Measurements from ENCODE around the gene MESP1. TPM values are rescaled to one million over a fixed set of nuclear protein-coding genes. Genes with fewer than 3 reads are reported as not detected.

Gene MESP1
- total RNA-seq = 1 to 10 TPM in 5 of 6 donors, under 1 TPM in 1; 0.49 to 3.5 (median 1.7) TPM

- Histone ChIP-seq H3K4me1 (peaks cover 13 to 25% (median 14%) of the 10 kb centered on the region in 4 donors), H3K4me3 (peak within 1 kb of the TSS; percentile 26 to 81 (median 66)), H3K27me3 (peaks cover 0 to 6% (median 0%) of the 10 kb centered on the region in 4 donors), H3K27ac (peak within 1 kb of the TSS in 3 of 4 donors; percentile 23 to 79 (median 46)), H3K36me3 (no peaks in the 10 kb centered on the region), H3K9me3 (no peaks in the 10 kb centered on the region)
- TF ChIP-seq POLR2AphosphoS5 (IDR thresholded peaks at IDR 0.05) (peak in 1 of 2 donors; percentile 58), EP300 (IDR thresholded peaks at IDR 0.05) (no peak), CTCF (IDR thresholded peaks at IDR 0.05) (peak; percentile 72 to 99 (median 95)), POLR2A (IDR thresholded peaks at IDR 0.05) (peak in 1 of 4 donors; percentile 77)
- peak; percentile 92 to 97 for ATAC-seq (ENCODE audit: low FRiP score in 2 of 2)
- 0 to 10% methylated on average over 3 to 24 of the region's 114 CpGs for WGBS, 2 donors
- peak; percentile 95 to 99 for DNase-seq
These were observed at the start of gene MESP1 for GRCh38 chr15:89750560-89751542. Gene MESP1, minus strand, starts transcription at chr15:89751249. Its CDS starts 18 bp downstream, at chr15:89751231.

GRCh38 chr15:89799918-89800498, 49.0 kb upstream of the MESP1 start:
- 76 to 92% methylated on average over 2 of the region's 2 CpGs for WGBS, 2 donors
- H3K4me3 ChIP-seq = no peak overlapping the region
- no peaks in the 10 kb centered on the region for H3K27me3 ChIP-seq
- DNase-seq (no peak), ATAC-seq (ENCODE audit: low FRiP score in 2 of 2) (no peak)
- TF ChIP-seq EP300 (IDR thresholded peaks at IDR 0.05) (no peak), POLR2AphosphoS5 (IDR thresholded peaks at IDR 0.05) (no peak), POLR2A (IDR thresholded peaks at IDR 0.05) (no peak)
- H3K4me1 ChIP-seq = peaks cover 0 to 3% (median 1%) of the 10 kb centered on the region in 4 donors
- H3K9me3 ChIP-seq = no peaks in the 10 kb centered on the region
- no peak overlapping the region for H3K27ac ChIP-seq
- peaks cover 0 to 20% (median 2%) of the 10 kb centered on the region in 4 donors for H3K36me3 ChIP-seq

GRCh38 chr15:89799011-89799911, 48.2 kb upstream of the MESP1 start:
- H3K27me3 ChIP-seq = no peaks in the 10 kb centered on the region
- H3K9me3 ChIP-seq = no peaks in the 10 kb centered on the region
- peaks cover 0 to 17% (median 2%) of the 10 kb centered on the region in 4 donors for H3K36me3 ChIP-seq
- no peak overlapping the region for H3K4me3 ChIP-seq
- no peak for ATAC-seq (ENCODE audit: low FRiP score in 2 of 2)
- H3K27ac ChIP-seq = no peak overlapping the region
- whole genome bisulfite sequencing, 2 donors = 84 to 86% methylated on average over 5 to 17 of the region's 20 CpGs
- peak in 1 of 2 donors; percentile 52 for DNase-seq
- no peak for TF ChIP-seq POLR2AphosphoS5 (IDR thresholded peaks at IDR 0.05)
- no peak for TF ChIP-seq CTCF (IDR thresholded peaks at IDR 0.05)
- no peak for TF ChIP-seq POLR2A (IDR thresholded peaks at IDR 0.05)
- TF ChIP-seq EP300 (IDR thresholded peaks at IDR 0.05) = no peak
- H3K4me1 ChIP-seq = peaks cover 0 to 9% (median 3%) of the 10 kb centered on the region in 4 donors

- H3K27me3 ChIP-seq = no peaks in the 10 kb centered on the region
- H3K4me3 ChIP-seq = no peak overlapping the region
- peaks cover 0 to 9% (median 3%) of the 10 kb centered on the region in 4 donors for H3K4me1 ChIP-seq
- H3K27ac ChIP-seq = no peak overlapping the region
- 90 to 91% methylated on average over 3 to 4 of the region's 4 CpGs for WGBS, 2 donors
- no peak for TF ChIP-seq EP300 (IDR thresholded peaks at IDR 0.05)
- TF ChIP-seq POLR2A (IDR thresholded peaks at IDR 0.05) = no peak
- TF ChIP-seq POLR2AphosphoS5 (IDR thresholded peaks at IDR 0.05) = no peak
- TF ChIP-seq CTCF (IDR thresholded peaks at IDR 0.05) = no peak
- peaks cover 0 to 17% (median 0%) of the 10 kb centered on the region in 4 donors for H3K36me3 ChIP-seq
- ATAC-seq (ENCODE audit: low FRiP score in 2 of 2) = no peak
- DNase-seq = no peak
- no peaks in the 10 kb centered on the region for H3K9me3 ChIP-seq
These were observed 46.7 kb upstream of the MESP1 start for GRCh38 chr15:89797678-89798201.
